GDM1 (cell line): ENCODE measurements around the gene MACROD2.
"Not testable (repeated sequence)": the region's sequence is repeated elsewhere in the genome, so short reads cannot be mapped to it uniquely, and the experiment has no call there.

Experiments used
- DNase-seq: peaks from one replicate; lab custom pipeline; 2025; lab: John Stamatoyannopoulos, UW

Gene MACROD2

DNA sequence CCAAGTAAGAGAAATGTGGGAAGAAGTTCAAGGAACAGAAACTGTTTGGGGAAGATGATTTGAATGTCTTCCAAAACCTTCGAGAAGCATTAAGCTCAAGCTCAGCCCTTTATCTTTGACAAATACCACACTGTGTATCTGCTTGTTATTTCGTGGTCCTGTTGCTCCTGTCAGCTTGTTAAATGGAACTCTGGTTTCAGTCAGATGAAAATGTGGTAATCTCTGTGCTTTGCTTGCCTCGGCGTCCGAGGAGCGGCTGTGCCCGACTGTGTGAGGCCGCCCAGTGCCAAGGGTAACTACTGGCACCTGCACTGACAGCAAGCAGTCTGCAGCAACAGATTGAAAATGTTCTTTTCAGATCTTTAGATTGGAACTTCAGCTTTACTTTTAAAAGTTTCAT, 920.0 kb downstream of the MACROD2 start:
- DNase-seq, result no peak

DNA sequence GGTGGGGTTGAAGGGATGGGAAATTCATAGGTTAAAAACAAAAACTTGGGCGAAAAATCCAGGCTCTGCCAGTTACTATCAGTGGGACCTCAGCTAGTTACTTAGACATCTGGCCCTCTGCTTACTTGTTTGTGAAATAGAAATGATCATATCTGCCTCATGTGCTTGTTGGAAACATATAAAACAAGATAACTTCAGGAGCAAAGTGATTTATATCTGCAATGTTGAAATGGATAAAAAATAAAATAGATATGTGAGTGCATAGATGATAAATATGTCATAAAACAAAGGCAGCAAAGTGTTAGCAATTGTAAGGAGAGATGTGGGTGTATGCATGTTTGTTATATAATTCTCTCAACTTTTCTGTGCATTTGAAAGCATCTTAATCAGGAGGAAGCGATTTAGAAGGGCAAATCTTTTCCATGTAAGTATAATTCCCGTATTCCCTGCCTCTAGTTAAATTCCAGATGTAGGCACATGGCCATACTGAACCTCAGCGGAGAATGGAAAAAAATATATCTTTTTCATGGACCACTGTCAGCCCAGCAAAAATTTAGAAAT, 921.1 kb downstream of the MACROD2 start:
- no peak for DNase-seq

- DNase-seq, result no peak
These were observed 923.0 kb downstream of the MACROD2 start for GRCh38 chr20:14918281-14918680.

GRCh38 chr20:14918976-14919375, 923.7 kb downstream of the MACROD2 start:
- no peak for DNase-seq

- DNase-seq, result no peak
These were observed 924.3 kb downstream of the MACROD2 start for GRCh38 chr20:14919501-14920081.

DNA sequence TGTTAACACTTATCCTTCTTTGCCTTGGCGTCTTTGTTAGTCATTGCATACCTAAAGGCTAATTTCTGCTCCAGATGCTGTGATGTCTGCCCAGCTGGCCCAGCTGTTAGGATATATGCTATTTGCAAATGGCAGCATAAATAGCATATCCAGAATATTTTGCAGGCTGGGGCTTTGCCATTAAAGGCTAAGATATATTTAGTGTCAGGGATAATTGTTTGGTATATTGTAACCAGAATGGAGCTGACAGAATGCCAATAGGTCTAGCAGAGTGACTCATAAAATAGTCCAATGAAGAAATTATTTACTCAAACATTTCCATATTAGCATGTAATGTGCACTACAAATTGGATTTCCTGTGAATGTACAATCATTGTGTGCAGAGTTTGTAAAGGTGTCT, 926.2 kb downstream of the MACROD2 start:
- no peak for DNase-seq

- DNase-seq, result no peak
These were observed 927.4 kb downstream of the MACROD2 start for GRCh38 chr20:14922503-14923267.

GRCh38 chr20:14924433-14924832, 929.1 kb downstream of the MACROD2 start:
- no peak for DNase-seq

DNA sequence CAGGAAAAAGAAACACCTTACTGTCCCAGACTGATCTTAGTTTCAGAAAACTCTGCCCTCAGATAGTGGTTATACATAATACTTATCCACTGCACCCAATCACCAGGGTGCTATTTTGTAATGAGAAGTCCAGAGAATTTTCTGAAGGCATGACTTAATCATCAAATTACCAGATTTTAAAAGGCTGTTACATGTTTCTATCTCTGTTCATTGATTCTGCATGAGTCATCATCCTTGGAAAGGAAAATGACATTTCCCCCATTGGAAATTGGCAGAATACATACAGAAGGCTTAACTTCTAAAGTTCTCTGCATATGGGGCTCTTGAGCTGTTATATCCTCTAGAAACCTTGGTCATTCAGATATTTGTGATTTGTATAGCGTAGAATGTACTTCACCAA, 930.0 kb downstream of the MACROD2 start:
- no peak for DNase-seq

DNA sequence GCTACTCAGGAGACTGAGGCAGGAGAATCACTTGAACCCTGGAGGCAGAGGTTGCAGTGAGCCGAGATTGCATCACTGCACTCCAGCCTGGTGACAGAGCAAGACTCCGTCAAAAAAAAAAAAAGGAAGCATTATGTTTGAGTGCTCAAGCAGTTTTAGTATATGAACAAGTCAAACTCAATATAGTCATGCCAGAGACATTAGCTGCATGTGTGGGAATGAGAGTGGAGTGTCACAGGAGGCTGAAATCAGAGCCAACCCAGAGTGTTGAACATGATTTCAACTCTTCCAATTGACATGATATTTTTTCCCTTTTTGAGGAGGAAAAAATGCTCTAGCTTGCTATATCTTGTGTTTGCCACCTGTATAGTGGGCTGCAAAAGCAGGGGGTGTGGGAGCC, 931.1 kb downstream of the MACROD2 start:
- DNase-seq, result not testable (repeated sequence)

DNA sequence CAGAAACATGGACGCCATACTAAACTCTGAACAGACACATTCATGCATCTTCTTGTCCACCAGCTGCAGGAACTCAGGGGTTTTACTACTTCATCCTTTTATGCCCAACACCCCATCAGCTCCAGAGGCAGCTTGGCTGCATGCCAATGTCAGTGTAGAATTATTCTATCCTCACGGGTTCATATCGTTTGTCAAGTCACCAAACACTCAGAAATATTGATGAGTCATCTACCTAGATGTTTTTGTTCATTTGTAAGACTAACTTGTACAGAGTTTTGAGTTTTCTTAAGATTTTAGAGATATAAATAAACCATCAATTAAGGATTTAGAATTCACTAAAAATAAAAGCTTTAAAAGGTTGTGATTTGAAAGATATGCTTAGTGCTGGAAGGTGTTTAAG, 932.8 kb downstream of the MACROD2 start:
- no peak for DNase-seq

- no peak for DNase-seq
These were observed 934.1 kb downstream of the MACROD2 start for GRCh38 chr20:14929388-14929787.

DNA sequence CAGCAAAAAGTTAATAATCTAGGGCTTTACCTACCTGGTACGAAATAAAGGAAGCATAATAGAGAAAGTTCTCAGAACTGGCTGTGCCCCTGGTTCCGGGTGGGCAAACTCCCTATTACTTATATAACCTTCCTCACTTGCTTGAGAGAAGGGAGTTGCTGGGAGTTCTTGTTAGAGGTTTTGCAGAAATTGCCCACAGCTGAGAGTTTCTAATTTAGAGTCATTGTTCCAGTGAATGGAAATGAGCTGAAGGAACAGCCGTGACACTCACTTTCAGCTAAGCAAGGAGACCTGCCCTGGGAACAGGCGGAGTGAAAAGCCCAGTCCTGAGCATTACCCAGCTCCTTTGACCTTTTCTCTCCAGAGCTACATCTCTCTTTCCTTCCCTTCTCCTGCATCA, 936.7 kb downstream of the MACROD2 start:
- no peak for DNase-seq

GRCh38 chr20:14935285-14935684, 940.0 kb downstream of the MACROD2 start:
- DNase-seq, result no peak

DNA sequence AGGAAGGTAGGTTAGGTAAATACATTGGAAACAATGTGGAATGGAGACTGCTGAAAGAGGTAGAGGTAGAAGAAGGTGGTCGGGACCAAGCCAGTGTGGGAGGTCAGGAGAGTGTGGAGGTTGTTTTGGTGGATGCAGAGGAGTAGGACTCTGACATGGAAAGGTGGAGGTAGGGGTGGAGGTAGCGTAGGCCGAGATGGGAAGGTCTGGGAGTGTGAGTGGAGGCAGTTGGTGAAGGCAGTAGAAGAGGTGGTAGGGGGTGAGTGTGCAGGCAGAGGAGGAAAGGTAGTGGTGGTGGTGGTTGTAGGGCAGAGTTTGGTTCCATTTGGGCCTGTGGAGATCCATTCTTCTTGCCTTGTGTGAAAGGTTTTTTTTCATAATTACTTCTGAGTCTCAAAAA, 941.7 kb downstream of the MACROD2 start:
- DNase-seq, result no peak

DNA sequence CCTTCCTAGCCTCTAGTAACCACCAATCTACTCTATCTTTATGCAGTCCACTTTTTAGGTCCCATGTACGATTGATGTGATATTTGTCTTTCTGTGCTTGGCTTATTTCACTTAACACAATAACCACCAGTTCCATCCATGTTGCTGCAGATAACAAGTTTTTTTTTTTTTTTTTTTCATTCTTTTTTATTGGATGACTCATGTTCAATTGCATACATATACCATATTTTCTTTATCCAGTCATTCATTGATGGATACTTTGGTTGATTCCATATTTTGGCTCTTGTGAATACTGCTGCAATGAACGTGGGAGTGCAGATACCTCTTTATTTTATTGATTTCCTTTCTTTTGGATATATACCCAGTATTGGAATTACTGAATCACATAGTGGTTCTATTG, 942.5 kb downstream of the MACROD2 start:
- DNase-seq, result no peak

DNA sequence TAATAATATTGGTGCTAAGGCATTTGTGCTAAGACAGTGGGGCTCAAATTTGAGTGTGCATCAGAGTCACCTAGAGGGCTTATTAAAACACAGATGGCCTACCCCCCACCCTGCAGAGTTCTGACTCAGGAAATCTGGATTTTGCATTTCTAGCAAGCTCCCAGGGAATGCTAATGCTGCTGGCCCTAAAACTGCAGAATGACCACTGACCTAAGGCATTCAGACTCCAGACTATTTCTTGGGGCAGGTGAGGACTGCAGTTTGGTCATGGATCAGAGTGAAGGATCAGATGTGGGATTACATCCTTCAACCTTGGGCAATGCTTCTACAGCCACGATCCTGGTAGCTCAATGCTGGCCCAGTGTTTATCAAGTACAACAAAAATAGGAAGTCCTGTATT, 952.2 kb downstream of the MACROD2 start:
- no peak for DNase-seq

DNA sequence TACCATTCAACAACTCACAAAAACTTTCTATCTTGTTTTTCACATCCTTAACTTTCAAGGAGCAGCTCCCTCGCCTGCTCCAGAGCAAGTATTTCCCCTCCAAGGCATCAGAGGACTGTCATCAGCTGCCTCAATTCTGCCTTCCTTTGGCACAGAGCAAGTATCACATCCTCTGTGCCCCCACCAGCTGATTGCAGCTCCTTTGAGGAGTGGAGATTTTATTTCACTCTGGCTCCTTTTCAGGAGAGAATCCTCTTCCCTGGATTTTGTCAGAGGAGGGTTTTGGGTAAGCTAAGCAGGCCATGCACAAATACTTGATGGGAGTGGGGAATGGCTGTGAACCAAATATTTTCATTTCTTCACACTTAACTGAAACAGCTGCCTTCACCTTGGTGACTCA, 952.6 kb downstream of the MACROD2 start:
- DNase-seq, result no peak

DNA sequence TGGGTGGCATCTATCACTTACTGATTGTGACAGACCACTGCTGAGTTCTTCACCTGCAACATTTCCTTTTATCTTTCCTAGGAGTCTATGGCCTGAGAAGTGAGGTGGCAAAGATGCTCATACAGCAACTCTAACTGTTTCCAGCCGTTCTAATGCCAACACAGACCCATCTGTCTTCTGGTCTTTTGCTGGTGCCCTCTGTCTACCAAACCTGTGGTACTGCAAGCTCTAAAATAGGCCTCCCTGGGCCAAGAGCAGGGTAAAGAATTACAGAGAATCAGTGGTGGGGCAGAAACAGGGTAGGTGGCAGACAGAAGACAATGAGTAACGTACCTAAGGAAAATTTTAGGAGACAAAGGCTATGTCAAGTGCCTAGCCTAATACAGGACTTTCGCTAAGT, 953.1 kb downstream of the MACROD2 start:
- no peak for DNase-seq

GRCh38 chr20:14950633-14951032, 955.3 kb downstream of the MACROD2 start:
- no peak for DNase-seq

GRCh38 chr20:14951105-14951504, 955.8 kb downstream of the MACROD2 start:
- DNase-seq, result no peak

DNA sequence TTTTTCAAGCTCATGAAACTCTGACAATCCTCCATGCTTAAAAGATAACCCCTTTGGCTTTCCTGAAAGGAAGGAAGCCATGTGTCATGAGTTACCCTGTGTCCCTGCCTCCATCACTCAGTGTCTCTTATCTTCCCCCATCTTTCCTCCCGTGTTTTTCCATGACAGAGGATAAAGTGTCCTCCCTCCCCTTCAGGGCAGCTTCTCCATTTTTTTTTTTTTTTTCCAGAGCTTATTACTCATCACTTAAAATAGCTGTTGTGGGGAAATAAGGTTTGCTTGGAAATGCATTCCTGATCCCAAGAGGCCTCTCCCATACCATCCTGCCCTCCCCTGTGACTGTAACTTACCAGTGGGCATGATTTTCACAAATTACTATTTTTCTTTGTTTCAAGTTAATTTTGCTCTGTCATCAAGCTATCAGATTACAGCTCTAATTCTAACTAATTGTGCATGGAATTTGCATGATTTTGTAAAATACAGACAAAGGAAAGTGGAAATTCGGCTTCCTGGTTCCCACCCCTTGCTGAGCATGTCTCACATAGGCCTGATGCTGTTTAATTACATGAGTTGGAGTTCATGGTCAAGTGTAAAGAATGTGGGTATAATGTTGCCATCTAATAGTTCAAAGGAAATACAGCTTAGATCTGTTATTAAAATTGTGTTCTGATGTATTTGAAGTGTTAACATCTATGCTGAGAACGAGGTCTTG, 956.5 kb downstream of the MACROD2 start:
- no peak for DNase-seq

DNA sequence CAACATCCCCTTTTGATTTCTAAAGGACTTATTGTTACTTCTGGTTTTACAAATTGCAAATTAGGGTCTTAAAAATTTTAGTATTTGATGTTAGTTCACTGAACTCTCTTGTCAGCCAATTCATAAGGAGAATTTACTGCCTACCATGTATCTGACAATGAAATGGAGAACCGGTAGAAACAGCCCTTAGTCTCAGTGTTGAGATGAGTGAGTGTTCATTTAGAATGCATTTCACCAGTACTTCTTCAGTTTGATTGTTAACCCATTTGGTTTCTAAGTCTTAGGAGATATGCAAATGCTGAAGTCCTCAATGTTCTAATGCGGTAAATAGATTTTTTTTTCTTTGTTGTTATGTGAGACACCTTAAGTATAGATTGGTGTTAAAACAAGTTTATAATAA, 958.4 kb downstream of the MACROD2 start:
- no peak for DNase-seq
